B cell (primary cell): ENCODE data around the gene MYO1H. TPM values are rescaled to one million over a fixed set of nuclear protein-coding genes. Genes with fewer than 3 reads are reported as not detected.

Experiments
- ATAC-seq: fragments of 200-7000 bp; cut with Tn5 transposase; one replicate; pipeline ENCODE4 v1.10.0; 2021; ENCODE audit warnings: low read depth, mild to moderate bottlenecking, moderate number of reproducible peaks, moderate library complexity
- CTCF ChIA-PET: fragments of 350-600 bp; sonication (Branson Sonifier 250); formaldehyde crosslinking; loops from one replicate; lab custom pipeline; 2021; ENCODE audit warnings: antibody characterized with exemption, inconsistent platforms; lab: Charles Lee
- POLR2A ChIA-PET: fragments of 350-600 bp; sonication (Branson Sonifier 250); formaldehyde crosslinking; loops from one replicate; lab custom pipeline; 2021; ENCODE audit warnings: antibody characterized with exemption; lab: Charles Lee
- DNase-seq: peaks from one replicate; pipeline ENCODE4 v3.0.0; 2013
- H2AFZ ChIP-seq: 2 replicates; pipeline ENCODE4 v1.6.1; 2012; ENCODE audit warnings: mild to moderate bottlenecking, low read depth, low read length; ENCODE audit not compliant: insufficient read depth, poor library complexity, severe bottlenecking
- H3K27ac ChIP-seq, 2 donors: 1 replicate in 1 of 2; 2 replicates in 1 of 2; pipeline ENCODE4 v1.5.1; 2012 to 2013; ENCODE audit warnings: low read length in 2 of 2, mild to moderate bottlenecking in 2 of 2, moderate library complexity in 1 of 2
- H3K27me3 ChIP-seq, 4 experiments: fragments of 200-600 bp in 1 of 4; sonication (generic) in 1 of 4; replicated peaks in 1 of 4; 1 replicate in 2 of 4; 2 replicates in 2 of 4; pipeline versions ENCODE4 v1.6.1 to v1.7.0; 2013 to 2016; ENCODE audit warnings: low read length in 3 of 4, mild to moderate bottlenecking in 2 of 4, mixed read lengths in 1 of 4, moderate library complexity in 1 of 4; ENCODE audit not compliant: insufficient read depth in 4 of 4, control insufficient read depth in 3 of 4; ENCODE audit errors: control extremely low read depth in 1 of 4
- H3K36me3 ChIP-seq, 2 experiments: replicated peaks in 1 of 2; 1 replicate in 1 of 2; 2 replicates in 1 of 2; pipeline versions ENCODE4 v1.6.1 to v1.7.1; 2013; ENCODE audit warnings: low read length in 1 of 2; ENCODE audit not compliant: insufficient read depth in 2 of 2, control insufficient read depth in 1 of 2; ENCODE audit errors: control extremely low read depth in 1 of 2, extremely low read depth in 1 of 2
- H3K4me1 ChIP-seq, 2 donors: fragments of 200-600 bp in 1 of 2; sonication (generic) in 1 of 2; 1 replicate in 1 of 2; 2 replicates in 1 of 2; pipeline versions ENCODE4 v1.5.1 to v1.6.1; 2013 to 2017; ENCODE audit warnings: low read length in 2 of 2; ENCODE audit not compliant: control insufficient read depth in 2 of 2, insufficient read depth in 2 of 2
- H3K4me2 ChIP-seq: replicated peaks from 2 replicates; pipeline ENCODE3; 2012; ENCODE audit warnings: mild to moderate bottlenecking, low read depth, low read length; ENCODE audit not compliant: poor library complexity, severe bottlenecking
- H3K4me3 ChIP-seq, 5 experiments: fragments of 200-600 bp in 1 of 5; sonication (generic) in 1 of 5; 1 replicate in 3 of 5; 2 replicates in 2 of 5; pipeline versions ENCODE4 v1.5.1 to v1.7.0; 2011 to 2016; ENCODE audit warnings: low read length in 4 of 5, mild to moderate bottlenecking in 4 of 5, low read depth in 2 of 5, control low read depth in 1 of 5, moderate library complexity in 1 of 5; ENCODE audit not compliant: insufficient read depth in 1 of 5; ENCODE audit errors: control extremely low read depth in 1 of 5, extremely low read depth in 1 of 5
- H3K79me2 ChIP-seq: fragments of 200-600 bp; sonication (generic); one replicate; pipeline ENCODE4 v1.6.0; 2016; ENCODE audit warnings: low read length; ENCODE audit not compliant: control insufficient read depth, insufficient read depth
- H3K9ac ChIP-seq: fragments of 200-600 bp; sonication (generic); 2 replicates; pipeline ENCODE4 v1.6.1; 2017; ENCODE audit warnings: mild to moderate bottlenecking, low read length, moderate library complexity
- H3K9me3 ChIP-seq, 3 donors: one replicate each; pipeline versions ENCODE4 v1.6.1 to v1.7.1; 2013; ENCODE audit warnings: low read length in 2 of 3; ENCODE audit not compliant: control insufficient read depth in 2 of 3, insufficient read depth in 1 of 3; ENCODE audit errors: control extremely low read depth in 1 of 3
- H4K20me1 ChIP-seq: 2 replicates; pipeline ENCODE4 v1.6.0; 2012; ENCODE audit warnings: mild to moderate bottlenecking, low read length; ENCODE audit not compliant: insufficient read depth, control insufficient read depth, poor library complexity, severe bottlenecking
- H3K27ac Mint-ChIP-seq: one replicate; pipeline ENCODE4 v1.8.0; 2021; ENCODE audit warnings: mixed read lengths
- H3K27me3 Mint-ChIP-seq: one replicate; pipeline ENCODE4 v1.8.0; 2021; ENCODE audit warnings: mixed read lengths
- H3K4me1 Mint-ChIP-seq: one replicate; pipeline ENCODE4 v1.8.0; 2021; ENCODE audit warnings: mixed read lengths
- H3K4me3 Mint-ChIP-seq: one replicate; pipeline ENCODE4 v1.8.0; 2021; ENCODE audit warnings: mixed read lengths
- H3K9me3 Mint-ChIP-seq: one replicate; pipeline ENCODE4 v1.8.0; 2022; ENCODE audit warnings: mixed read lengths; ENCODE audit not compliant: insufficient read depth
- EZH2 ChIP-seq: IDR thresholded peaks from 2 replicates; pipeline ENCODE4 v1.6.1; 2012; ENCODE audit warnings: borderline replicate concordance, low read depth, mild to moderate bottlenecking, moderate library complexity, low read length; ENCODE audit not compliant: insufficient read depth, poor library complexity, severe bottlenecking
- WGBS: methylation state at CpG from one replicate; pipeline ENCODE4 v1.1.5; 2013; ENCODE audit warnings: missing lambda C conversion rate; ENCODE audit not compliant: insufficient coverage; 5-methylcytosine and 5-hydroxymethylcytosine counted together
- intact Hi-C: fragments of 100-400 bp; cut with micrococcal nuclease; formaldehyde crosslinking; loops from one replicate; pipeline ENCODE4 v1.10.0; 2022
- polyA plus RNA-seq: library from polyadenylated mRNA; depleted of rRNA; stranded (reverse); fragments of >200 nt; gene quantifications from 2 replicates; pipeline ENCODE4 v1.2.3, GENCODE V29; 2012
- total RNA-seq, 2 donors: library from RNA; stranded (reverse); fragments of 120-200 nt in 1 of 2; gene quantifications; 1 replicate in 1 of 2; 2 replicates in 1 of 2; pipeline versions ENCODE4 v1.2.3 to v1.2.4, GENCODE V29; 2013 to 2022
- TF ChIP-seq, protein P1 (sequence below): fragments of 200-600 bp; IDR thresholded peaks from one replicate; pipeline ENCODE4 v1.8.0; 2022; ENCODE audit warnings: antibody characterized with exemption, mild to moderate bottlenecking

MYO1H gene
- total and polyA plus RNA-seq, 2 donors (not counting 1 experiment from before 2014, with no cell fraction given): not detected

DNA sequence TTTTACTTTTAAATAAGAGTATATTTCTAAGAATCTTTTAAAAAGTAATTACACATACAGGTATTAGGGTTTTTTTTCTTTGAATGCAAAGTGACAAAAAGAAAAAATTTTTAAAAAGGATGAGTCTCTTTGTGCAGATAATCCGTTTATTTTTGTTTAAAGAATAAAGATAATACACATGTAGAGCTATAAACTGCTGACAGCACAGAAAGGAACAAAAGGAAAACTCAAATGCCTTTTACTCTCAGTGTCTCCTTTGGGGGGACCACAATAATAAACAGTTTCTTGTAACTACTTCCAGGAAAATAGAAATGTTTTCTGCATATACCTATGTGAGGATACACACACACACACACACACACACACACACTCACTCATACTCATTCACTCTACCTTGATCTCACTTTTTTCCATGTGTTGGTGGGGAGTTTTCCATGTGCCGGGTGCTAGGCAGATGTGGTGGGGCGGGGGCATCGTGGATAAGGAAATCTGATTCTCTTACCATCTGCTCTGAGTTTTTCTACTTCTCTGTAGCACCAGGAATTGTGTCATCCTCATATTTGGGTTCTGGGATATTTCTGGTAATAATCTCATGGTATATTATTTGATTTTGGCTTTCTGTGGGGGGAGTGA is 71.3 kb downstream of the MYO1H start:
- H3K4me1 Mint-ChIP-seq: no peaks in the 10 kb centered on the region
- DNase-seq (no peak), ATAC-seq (no peak)
- H3K4me3 Mint-ChIP-seq: no peak overlapping the region
- H3K4me3 ChIP-seq: no peak overlapping the region
- H2AFZ ChIP-seq: no peak overlapping the region
- H3K27ac ChIP-seq: no peak overlapping the region
- ChIA-PET CTCF (no interaction called here), POLR2A (interaction anchor here (0.6 kb wide), 1 partner anchor 317 kb away, joined by 4 read pairs; no protein-coding TSS in a partner anchor)
- no peaks in the 10 kb centered on the region for H3K79me2 ChIP-seq
- intact Hi-C loops: no loop called here
- peaks cover 3% of the 10 kb centered on the region for H3K9me3 Mint-ChIP-seq
- no peaks in the 10 kb centered on the region for H3K36me3 ChIP-seq
- no peak overlapping the region for H3K4me2 ChIP-seq
- no peaks in the 10 kb centered on the region for H4K20me1 ChIP-seq
- H3K27ac Mint-ChIP-seq: no peak overlapping the region
- no CpG with 5 or more reads among the region's 4 CpGs for WGBS
- peaks cover 0 to 8% (median 0%) of the 10 kb centered on the region in 3 donors for H3K9me3 ChIP-seq
- peaks cover 24% of the 10 kb centered on the region for H3K27me3 Mint-ChIP-seq
- peaks cover 0 to 8% (median 1%) of the 10 kb centered on the region in 4 experiments for H3K27me3 ChIP-seq
- no peak for TF ChIP-seq EZH2
- TF ChIP-seq, protein P1, sequence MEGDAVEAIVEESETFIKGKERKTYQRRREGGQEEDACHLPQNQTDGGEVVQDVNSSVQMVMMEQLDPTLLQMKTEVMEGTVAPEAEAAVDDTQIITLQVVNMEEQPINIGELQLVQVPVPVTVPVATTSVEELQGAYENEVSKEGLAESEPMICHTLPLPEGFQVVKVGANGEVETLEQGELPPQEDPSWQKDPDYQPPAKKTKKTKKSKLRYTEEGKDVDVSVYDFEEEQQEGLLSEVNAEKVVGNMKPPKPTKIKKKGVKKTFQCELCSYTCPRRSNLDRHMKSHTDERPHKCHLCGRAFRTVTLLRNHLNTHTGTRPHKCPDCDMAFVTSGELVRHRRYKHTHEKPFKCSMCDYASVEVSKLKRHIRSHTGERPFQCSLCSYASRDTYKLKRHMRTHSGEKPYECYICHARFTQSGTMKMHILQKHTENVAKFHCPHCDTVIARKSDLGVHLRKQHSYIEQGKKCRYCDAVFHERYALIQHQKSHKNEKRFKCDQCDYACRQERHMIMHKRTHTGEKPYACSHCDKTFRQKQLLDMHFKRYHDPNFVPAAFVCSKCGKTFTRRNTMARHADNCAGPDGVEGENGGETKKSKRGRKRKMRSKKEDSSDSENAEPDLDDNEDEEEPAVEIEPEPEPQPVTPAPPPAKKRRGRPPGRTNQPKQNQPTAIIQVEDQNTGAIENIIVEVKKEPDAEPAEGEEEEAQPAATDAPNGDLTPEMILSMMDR: no peak
- H3K4me1 ChIP-seq: no peaks in the 10 kb centered on the region
- H3K9ac ChIP-seq: no peak overlapping the region

DNA sequence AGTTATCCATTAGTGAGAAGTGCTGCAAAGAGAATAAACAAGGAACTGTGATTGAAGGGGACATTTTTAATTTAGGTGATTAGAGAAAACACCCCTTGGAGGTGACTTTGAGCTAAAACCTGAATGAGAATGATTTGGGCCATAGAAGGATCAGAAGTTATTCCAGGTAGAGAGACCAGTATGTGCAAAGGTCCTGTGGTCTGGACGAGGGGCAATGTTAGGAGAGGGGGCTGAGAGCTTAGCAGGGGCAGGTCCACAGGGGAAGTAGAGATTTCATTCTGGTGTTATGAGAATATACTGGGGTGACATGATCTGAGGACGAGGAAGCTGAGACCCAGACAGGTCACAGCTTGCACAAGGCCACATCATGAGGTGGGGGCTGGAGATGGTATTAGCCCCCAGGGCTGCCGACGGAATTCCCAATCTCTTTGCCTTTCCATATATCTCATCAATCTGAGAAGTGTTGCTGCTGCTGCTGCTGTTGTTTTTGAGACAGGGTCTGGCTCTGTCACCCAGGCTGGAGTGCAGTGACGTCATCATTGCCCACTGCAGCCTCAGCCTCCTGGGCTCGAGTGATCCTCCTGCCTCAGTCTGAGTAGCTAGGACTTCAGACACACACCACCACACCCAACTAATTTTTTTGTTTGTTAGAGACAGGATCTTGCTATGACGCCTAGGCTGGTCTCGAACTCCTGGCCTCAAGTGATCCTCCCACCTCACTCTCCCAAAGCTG is 73.8 kb downstream of the MYO1H start:
- H3K4me1 ChIP-seq: no peaks in the 10 kb centered on the region
- peaks cover 0 to 16% (median 1%) of the 10 kb centered on the region in 4 experiments for H3K27me3 ChIP-seq
- H3K4me3 ChIP-seq: no peak overlapping the region
- no peak for DNase-seq
- no peaks in the 10 kb centered on the region for H4K20me1 ChIP-seq
- Mint-ChIP-seq H3K27ac (no peak overlapping the region), H3K4me1 (no peaks in the 10 kb centered on the region), H3K27me3 (peaks cover 24% of the 10 kb centered on the region), H3K4me3 (no peak overlapping the region), H3K9me3 (peaks cover 3% of the 10 kb centered on the region)
- H3K79me2 ChIP-seq: no peaks in the 10 kb centered on the region
- no peaks in the 10 kb centered on the region for H3K36me3 ChIP-seq
- no peak for ATAC-seq
- H3K9ac ChIP-seq: no peak overlapping the region
- no peak for TF ChIP-seq EZH2
- TF ChIP-seq, protein P1: no peak
- no peak overlapping the region for H2AFZ ChIP-seq
- H3K27ac ChIP-seq: no peak overlapping the region
- intact Hi-C loops: no loop called here
- CTCF ChIA-PET: interaction anchor here (2.2 kb wide), 1 partner anchor 11 kb away, joined by 10 read pairs; no protein-coding TSS in a partner anchor
- POLR2A ChIA-PET: no interaction called here
- H3K4me2 ChIP-seq: no peak overlapping the region
- peaks cover 0 to 8% (median 0%) of the 10 kb centered on the region in 3 donors for H3K9me3 ChIP-seq
- 73% methylated on average over 7 of the region's 8 CpGs for WGBS
